Neuronal stem cell (in vitro differentiated cells): ENCODE results near the gene OR10W1.

Source experiments
- DNase-seq: peaks from one replicate; pipeline ENCODE4 v3.0.0-alpha.2; 2013; ENCODE audit warnings: low spot score
- H2AFZ ChIP-seq: one replicate; pipeline ENCODE4 v1.6.1; 2013; ENCODE audit warnings: mild to moderate bottlenecking, low read length, inconsistent platforms
- H2AK5ac ChIP-seq: 2 replicates; pipeline ENCODE4 v1.6.1; 2013; ENCODE audit warnings: low read depth, mild to moderate bottlenecking, inconsistent platforms, low read length, moderate library complexity, mixed read lengths
- H2BK120ac ChIP-seq: 2 replicates; pipeline ENCODE4 v1.6.1; 2013; ENCODE audit warnings: low read depth, mild to moderate bottlenecking, inconsistent platforms, low read length, moderate library complexity, mixed read lengths
- H2BK12ac ChIP-seq: one replicate; pipeline ENCODE4 v1.6.1; 2013; ENCODE audit warnings: low read length, inconsistent platforms
- H2BK15ac ChIP-seq: 2 replicates; pipeline ENCODE4 v1.6.1; 2013; ENCODE audit warnings: mild to moderate bottlenecking, low read length, inconsistent platforms, mixed read lengths
- H2BK5ac ChIP-seq: one replicate; pipeline ENCODE4 v1.6.1; 2013; ENCODE audit warnings: inconsistent platforms, mild to moderate bottlenecking, low read length, moderate library complexity
- H3K14ac ChIP-seq: one replicate; pipeline ENCODE4 v1.6.1; 2013; ENCODE audit warnings: low read length, inconsistent platforms
- H3K18ac ChIP-seq: 2 replicates; pipeline ENCODE4 v1.6.1; 2013; ENCODE audit warnings: low read length, inconsistent platforms
- H3K23ac ChIP-seq: 2 replicates; pipeline ENCODE4 v1.6.1; 2013; ENCODE audit warnings: low read depth, mild to moderate bottlenecking, mixed read lengths, low read length, inconsistent platforms; ENCODE audit not compliant: poor library complexity
- H3K27ac ChIP-seq: replicated peaks from 3 replicates; pipeline ENCODE4 v1.5.1; 2013; ENCODE audit warnings: low read length, inconsistent platforms
- H3K27me3 ChIP-seq, 3 experiments: 2 replicates each; pipeline ENCODE4 v1.6.1; 2013; ENCODE audit warnings: low read length in 3 of 3, mild to moderate bottlenecking in 2 of 3, inconsistent platforms in 1 of 3, low read depth in 1 of 3, mixed read lengths in 1 of 3, moderate library complexity in 1 of 3; ENCODE audit not compliant: control insufficient read depth in 3 of 3, insufficient read depth in 3 of 3
- H3K36me3 ChIP-seq, 2 donors: replicated peaks in 1 of 2; 2 replicates each; pipeline ENCODE4 v1.6.1; 2013; ENCODE audit warnings: low read length in 2 of 2; ENCODE audit not compliant: control insufficient read depth in 2 of 2, insufficient read depth in 2 of 2
- H3K4ac ChIP-seq: 2 replicates; pipeline ENCODE4 v1.6.1; 2013; ENCODE audit warnings: inconsistent platforms, mild to moderate bottlenecking, low read length, moderate library complexity
- H3K4me1 ChIP-seq, 2 donors: 1 replicate in 1 of 2; 2 replicates in 1 of 2; pipeline ENCODE4 v1.6.1; 2013; ENCODE audit warnings: low read length in 2 of 2, low read depth in 1 of 2; ENCODE audit not compliant: control insufficient read depth in 2 of 2, insufficient read depth in 1 of 2
- H3K4me2 ChIP-seq: one replicate; pipeline ENCODE4 v1.6.1; 2013; ENCODE audit warnings: mild to moderate bottlenecking, low read length, inconsistent platforms; ENCODE audit not compliant: insufficient read depth, poor library complexity, severe bottlenecking
- H3K4me3 ChIP-seq, 2 donors: 2 replicates each; pipeline ENCODE4 v1.5.1; 2013; ENCODE audit warnings: low read length in 2 of 2, mild to moderate bottlenecking in 2 of 2, inconsistent platforms in 1 of 2, moderate library complexity in 1 of 2
- H3K79me1 ChIP-seq: one replicate; pipeline ENCODE4 v1.6.1; 2013; ENCODE audit warnings: low read depth, mild to moderate bottlenecking, inconsistent platforms, low read length, moderate library complexity
- H3K9ac ChIP-seq: one replicate; pipeline ENCODE4 v1.6.1; 2013; ENCODE audit warnings: mild to moderate bottlenecking, low read depth, low read length, inconsistent platforms; ENCODE audit not compliant: poor library complexity
- H3K9me3 ChIP-seq, 2 donors: replicated peaks in 1 of 2; 2 replicates each; pipeline versions ENCODE3 to v1.6.1; 2013; ENCODE audit warnings: low read length in 2 of 2, mild to moderate bottlenecking in 2 of 2, inconsistent platforms in 1 of 2, low read depth in 1 of 2, mixed read lengths in 1 of 2, moderate library complexity in 1 of 2; ENCODE audit not compliant: control insufficient read depth in 2 of 2, insufficient read depth in 1 of 2
- H4K8ac ChIP-seq: one replicate; pipeline ENCODE4 v1.6.1; 2013; ENCODE audit warnings: low read depth, mild to moderate bottlenecking, inconsistent platforms, low read length, moderate library complexity
- H4K91ac ChIP-seq: one replicate; pipeline ENCODE4 v1.6.1; 2013; ENCODE audit warnings: low read length, low read depth, mild to moderate bottlenecking, inconsistent platforms; ENCODE audit not compliant: poor library complexity
- WGBS, 2 donors: extraction: QIAGEN DNeasy Blood & Tissue Kit; methylation state at CpG; one replicate each; pipeline ENCODE4 v1.1.7; 2013; ENCODE audit warnings: missing lambda C conversion rate in 2 of 2, mixed read lengths in 1 of 2; ENCODE audit not compliant: insufficient read length in 2 of 2, insufficient replicate concordance in 1 of 2; ENCODE audit errors: extremely low coverage in 2 of 2; 5-methylcytosine and 5-hydroxymethylcytosine counted together

OR10W1 gene

GRCh38 chr11:58227956-58228615 lies 40.0 kb downstream of the OR10W1 start:
- Histone ChIP-seq H3K9ac (no peak overlapping the region), H3K79me1 (no peaks in the 10 kb centered on the region), H2BK120ac (no peak overlapping the region), H3K36me3 (no peaks in the 10 kb centered on the region), H3K14ac (peak overlapping the region; percentile 49), H3K27ac (no peak overlapping the region), H3K4me1 (no peaks in the 10 kb centered on the region), H3K4ac (no peak overlapping the region), H2BK15ac (no peak overlapping the region), H2BK12ac (peak overlapping the region; percentile 24), H3K18ac (peak overlapping the region; percentile 51), H2AK5ac (no peak overlapping the region), H3K27me3 (no peaks in the 10 kb centered on the region), H3K4me3 (peak overlapping the region in 1 of 2 donors; percentile 5), H3K4me2 (no peak overlapping the region), H3K9me3 (no peaks in the 10 kb centered on the region), H2AFZ (no peak overlapping the region), H3K23ac (peak overlapping the region; percentile 32), H2BK5ac (no peak overlapping the region), H4K91ac (no peak overlapping the region), H4K8ac (peak overlapping the region; percentile 88)
- no peak for DNase-seq
- no CpG with 5 or more reads among the region's 32 CpGs for WGBS, 2 donors

GRCh38 chr11:58222721-58223120 lies 45.3 kb downstream of the OR10W1 start:
- Histone ChIP-seq H3K27me3 (no peaks in the 10 kb centered on the region), H3K18ac (no peak overlapping the region)
- no CpG with 5 or more reads among the region's 7 CpGs for WGBS, 2 donors

More at GRCh38 chr11:58222721-58223120, 45.3 kb downstream of the OR10W1 start:
- H2BK120ac ChIP-seq = no peak overlapping the region
- H3K4me2 ChIP-seq = no peak overlapping the region
- no peak overlapping the region for H2BK5ac ChIP-seq
- H3K9ac ChIP-seq = no peak overlapping the region
- DNase-seq = no peak
- H2BK12ac ChIP-seq = no peak overlapping the region
- H4K91ac ChIP-seq = no peak overlapping the region
- H4K8ac ChIP-seq = no peak overlapping the region
- no peak overlapping the region for H2AK5ac ChIP-seq
- no peaks in the 10 kb centered on the region for H3K4me1 ChIP-seq
- no peak overlapping the region for H3K4ac ChIP-seq
- H3K23ac ChIP-seq = no peak overlapping the region
- H3K14ac ChIP-seq = no peak overlapping the region
- H2BK15ac ChIP-seq = no peak overlapping the region
- no peak overlapping the region for H2AFZ ChIP-seq
- H3K79me1 ChIP-seq = no peaks in the 10 kb centered on the region
- H3K27ac ChIP-seq = no peak overlapping the region
- no peaks in the 10 kb centered on the region for H3K9me3 ChIP-seq
- no peaks in the 10 kb centered on the region for H3K36me3 ChIP-seq
- no peak overlapping the region for H3K4me3 ChIP-seq
